Tibial nerve (tissue), 4 donors: ENCODE results near the gene NOSIP. TPM values are rescaled to one million over a fixed set of nuclear protein-coding genes. Genes with fewer than 3 reads are reported as not detected.
"Not testable (repeated sequence)": the region's sequence is repeated elsewhere in the genome, so short reads cannot be mapped to it uniquely, and the experiment has no call there.

ENCODE experiments used
- DNase-seq, 2 donors: peaks; one replicate each; pipeline ENCODE4 v3.0.0-alpha.2; 2019; ENCODE audit warnings: low spot score in 2 of 2
- H3K27ac ChIP-seq, 4 donors: fragments of 200-600 bp; sonication (generic) in 3 of 4; one replicate each; pipeline ENCODE4 v1.5.1; 2017 to 2019; ENCODE audit warnings: mild to moderate bottlenecking in 1 of 4
- H3K27me3 ChIP-seq, 2 donors: fragments of 200-600 bp; sonication (generic) in 1 of 2; one replicate each; pipeline versions ENCODE4 v1.5.1 to v1.6.0; 2017 to 2019
- H3K36me3 ChIP-seq, 3 donors: fragments of 200-600 bp; sonication (generic); one replicate each; pipeline ENCODE4 v1.5.1; 2018 to 2019
- H3K4me1 ChIP-seq, 4 donors: fragments of 200-600 bp; sonication (generic) in 3 of 4; one replicate each; pipeline ENCODE4 v1.5.1; 2017 to 2019
- H3K4me3 ChIP-seq, 4 donors: fragments of 200-600 bp; sonication (generic) in 3 of 4; one replicate each; pipeline ENCODE4 v1.5.1; 2017 to 2019; ENCODE audit warnings: mild to moderate bottlenecking in 1 of 4, moderate library complexity in 1 of 4
- H3K9me3 ChIP-seq, 4 donors: fragments of 200-600 bp; sonication (generic) in 3 of 4; one replicate each; pipeline ENCODE4 v1.5.1; 2017 to 2019
- EP300 ChIP-seq, 2 donors: sonication (generic); formaldehyde crosslinking; IDR thresholded peaks; one replicate each; pipeline ENCODE4 v1.6.1; 2017; ENCODE audit warnings: antibody characterized with exemption in 2 of 2, mild to moderate bottlenecking in 1 of 2
- POLR2A ChIP-seq, 2 donors: fragments of 450-650 bp; IDR thresholded peaks; one replicate each; pipeline ENCODE4 v1.6.1; 2017; ENCODE audit warnings: antibody characterized with exemption in 2 of 2, mild to moderate bottlenecking in 2 of 2, moderate library complexity in 2 of 2
- WGBS, 2 donors: methylation state at CpG; one replicate each; pipeline ENCODE4 v1.1.5; 2018; 5-methylcytosine and 5-hydroxymethylcytosine counted together
- total RNA-seq, 4 donors: library from RNA; depleted of rRNA; stranded (reverse); fragments of >200 nt; gene quantifications; one replicate each; pipeline ENCODE4 v1.1.0, GENCODE V29; 2016
- TF ChIP-seq, protein P1 (sequence below), 5 experiments: fragments of 200-600 bp in 3 of 5; fragments of 450-650 bp in 2 of 5; sonication (generic) in 3 of 5; IDR thresholded peaks; one replicate each; pipeline ENCODE4 v1.5.1; 2016 to 2019; ENCODE audit warnings: antibody characterized with exemption in 5 of 5, mild to moderate bottlenecking in 3 of 5, moderate library complexity in 2 of 5

The NOSIP gene, protein sequence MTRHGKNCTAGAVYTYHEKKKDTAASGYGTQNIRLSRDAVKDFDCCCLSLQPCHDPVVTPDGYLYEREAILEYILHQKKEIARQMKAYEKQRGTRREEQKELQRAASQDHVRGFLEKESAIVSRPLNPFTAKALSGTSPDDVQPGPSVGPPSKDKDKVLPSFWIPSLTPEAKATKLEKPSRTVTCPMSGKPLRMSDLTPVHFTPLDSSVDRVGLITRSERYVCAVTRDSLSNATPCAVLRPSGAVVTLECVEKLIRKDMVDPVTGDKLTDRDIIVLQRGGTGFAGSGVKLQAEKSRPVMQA
- total RNA-seq: 10 to 100 TPM; 43.0 to 83.1 (median 71.9) TPM

DNA sequence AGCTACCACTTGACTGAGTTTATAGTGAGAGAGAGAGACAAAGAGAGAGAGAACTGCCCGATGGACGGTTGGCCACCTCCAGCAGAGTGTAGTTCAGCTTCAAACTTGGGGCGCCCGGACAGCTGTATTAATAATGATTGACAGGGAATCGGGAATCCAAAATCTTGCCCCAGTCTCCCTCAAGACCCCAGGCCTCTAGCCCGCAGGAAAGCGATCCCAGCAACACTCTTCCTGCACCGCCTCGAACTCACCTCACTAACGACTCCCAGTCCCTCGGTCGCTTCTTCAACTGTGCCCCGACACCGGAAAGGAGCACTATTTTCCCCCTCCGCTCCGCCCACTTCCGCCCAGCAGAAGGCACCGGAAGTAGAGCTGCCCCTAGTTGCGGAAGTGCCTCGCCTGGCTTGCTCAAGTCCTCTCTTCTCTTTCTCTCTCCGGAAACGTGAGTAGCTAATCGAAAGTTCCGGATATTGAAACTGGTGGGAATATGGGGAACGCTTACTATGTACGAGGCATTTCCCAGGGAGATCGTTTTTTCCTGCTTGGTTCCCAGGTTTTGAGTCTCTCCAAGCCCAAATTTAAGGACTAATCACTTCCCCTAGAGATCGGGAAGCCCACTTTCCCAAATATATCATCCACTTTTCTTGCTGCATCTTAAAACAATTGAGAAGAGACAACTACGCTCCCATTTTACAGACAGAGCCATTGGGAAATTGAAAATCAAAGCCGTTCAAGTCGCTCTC, at the start of gene NOSIP:
NOSIP (minus strand) TSS at position 293 of the 743 bp plus-strand sequence. CDS start 19,865 bp downstream, outside the sequence.
- Histone ChIP-seq H3K4me1 (peaks cover 0 to 38% (median 11%) of the 10 kb centered on the region in 4 donors), H3K4me3 (peak within 1 kb of the TSS; percentile 42 to 74 (median 54)), H3K27ac (peak within 1 kb of the TSS; percentile 21 to 88 (median 67)), H3K36me3 (peaks cover 0 to 11% (median 4%) of the 10 kb centered on the region in 3 donors), H3K9me3 (no peaks in the 10 kb centered on the region), H3K27me3 (no peaks in the 10 kb centered on the region)
- peak; percentile 87 to 94 for DNase-seq
- WGBS, 2 donors: 2 to 3% methylated on average over 30 to 31 of the region's 31 CpGs
- TF ChIP-seq POLR2A (IDR thresholded peaks at IDR 0.05): peak; percentile 58 to 86
- TF ChIP-seq EP300 (IDR thresholded peaks at IDR 0.05): peak; percentile 96 to 97
- TF ChIP-seq, protein P1, sequence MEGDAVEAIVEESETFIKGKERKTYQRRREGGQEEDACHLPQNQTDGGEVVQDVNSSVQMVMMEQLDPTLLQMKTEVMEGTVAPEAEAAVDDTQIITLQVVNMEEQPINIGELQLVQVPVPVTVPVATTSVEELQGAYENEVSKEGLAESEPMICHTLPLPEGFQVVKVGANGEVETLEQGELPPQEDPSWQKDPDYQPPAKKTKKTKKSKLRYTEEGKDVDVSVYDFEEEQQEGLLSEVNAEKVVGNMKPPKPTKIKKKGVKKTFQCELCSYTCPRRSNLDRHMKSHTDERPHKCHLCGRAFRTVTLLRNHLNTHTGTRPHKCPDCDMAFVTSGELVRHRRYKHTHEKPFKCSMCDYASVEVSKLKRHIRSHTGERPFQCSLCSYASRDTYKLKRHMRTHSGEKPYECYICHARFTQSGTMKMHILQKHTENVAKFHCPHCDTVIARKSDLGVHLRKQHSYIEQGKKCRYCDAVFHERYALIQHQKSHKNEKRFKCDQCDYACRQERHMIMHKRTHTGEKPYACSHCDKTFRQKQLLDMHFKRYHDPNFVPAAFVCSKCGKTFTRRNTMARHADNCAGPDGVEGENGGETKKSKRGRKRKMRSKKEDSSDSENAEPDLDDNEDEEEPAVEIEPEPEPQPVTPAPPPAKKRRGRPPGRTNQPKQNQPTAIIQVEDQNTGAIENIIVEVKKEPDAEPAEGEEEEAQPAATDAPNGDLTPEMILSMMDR (IDR thresholded peaks at IDR 0.05): peak in 1 of 5 experiments; percentile 50

DNA sequence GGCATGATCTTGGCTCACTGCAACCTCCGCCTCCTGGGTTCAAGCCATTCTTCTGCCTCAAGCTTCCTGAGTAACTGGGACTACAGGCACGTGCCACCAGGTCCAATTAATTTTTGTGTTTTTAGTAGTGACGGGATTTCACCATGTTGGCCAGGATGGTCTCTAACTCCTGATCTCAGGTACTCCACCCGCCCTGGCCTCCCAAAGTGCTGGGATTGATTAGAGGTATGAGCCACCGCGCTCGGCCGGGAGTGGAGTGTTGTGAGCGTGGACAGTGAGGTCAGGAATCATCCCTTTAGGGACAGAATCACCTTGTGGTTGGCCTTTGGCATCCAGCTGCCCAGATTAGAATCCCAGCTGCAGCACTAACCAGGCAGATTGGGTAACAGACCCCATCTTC, 49.3 kb upstream of the NOSIP start:
- peaks cover 0 to 38% (median 11%) of the 10 kb centered on the region in 4 donors for H3K4me1 ChIP-seq
- TF ChIP-seq EP300 (IDR thresholded peaks at IDR 0.05): no peak
- TF ChIP-seq POLR2A (IDR thresholded peaks at IDR 0.05): no peak
- TF ChIP-seq, protein P1 (IDR thresholded peaks at IDR 0.05): no peak
- no peak for DNase-seq
- H3K9me3 ChIP-seq: no peaks in the 10 kb centered on the region
- peak overlapping the region in 2 of 4 donors; percentile 70 to 80 for H3K27ac ChIP-seq
- no peak overlapping the region for H3K4me3 ChIP-seq
- no peaks in the 10 kb centered on the region for H3K27me3 ChIP-seq
- H3K36me3 ChIP-seq: peaks cover 0 to 39% (median 6%) of the 10 kb centered on the region in 3 donors
- WGBS, 2 donors: 68 to 70% methylated on average over 9 of the region's 9 CpGs

DNA sequence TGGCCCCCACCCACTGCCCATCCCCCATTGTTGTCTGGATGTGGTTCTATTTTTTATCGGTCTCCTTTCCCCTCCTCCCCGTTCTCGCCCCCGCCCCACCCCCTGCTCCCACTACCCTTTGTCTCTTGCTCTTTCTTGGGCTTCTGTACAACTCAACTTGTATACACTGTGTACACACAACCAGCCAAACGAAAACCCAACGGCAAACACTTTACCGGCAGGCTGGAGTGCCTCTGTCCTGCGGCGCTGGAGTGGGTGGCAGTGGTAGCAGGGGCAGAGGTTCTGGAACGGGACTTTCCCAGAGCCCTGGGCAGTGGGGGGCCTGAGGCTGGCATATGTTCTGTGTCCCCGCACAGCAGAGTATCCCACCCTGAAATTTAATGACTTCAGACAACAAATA, 45.9 kb upstream of the NOSIP start:
- peak overlapping the region in 1 of 4 donors; percentile 50 for H3K27ac ChIP-seq
- no peaks in the 10 kb centered on the region for H3K27me3 ChIP-seq
- TF ChIP-seq EP300 (IDR thresholded peaks at IDR 0.05) (no peak), POLR2A (IDR thresholded peaks at IDR 0.05) (no peak)
- TF ChIP-seq, protein P1 (IDR thresholded peaks at IDR 0.05): no peak
- DNase-seq: no peak
- no peaks in the 10 kb centered on the region for H3K9me3 ChIP-seq
- H3K36me3 ChIP-seq: peaks cover 0 to 54% (median 9%) of the 10 kb centered on the region in 3 donors
- no peak overlapping the region for H3K4me3 ChIP-seq
- H3K4me1 ChIP-seq: peaks cover 0 to 28% (median 11%) of the 10 kb centered on the region in 4 donors
- 59 to 70% methylated on average over 11 of the region's 11 CpGs for WGBS, 2 donors

DNA sequence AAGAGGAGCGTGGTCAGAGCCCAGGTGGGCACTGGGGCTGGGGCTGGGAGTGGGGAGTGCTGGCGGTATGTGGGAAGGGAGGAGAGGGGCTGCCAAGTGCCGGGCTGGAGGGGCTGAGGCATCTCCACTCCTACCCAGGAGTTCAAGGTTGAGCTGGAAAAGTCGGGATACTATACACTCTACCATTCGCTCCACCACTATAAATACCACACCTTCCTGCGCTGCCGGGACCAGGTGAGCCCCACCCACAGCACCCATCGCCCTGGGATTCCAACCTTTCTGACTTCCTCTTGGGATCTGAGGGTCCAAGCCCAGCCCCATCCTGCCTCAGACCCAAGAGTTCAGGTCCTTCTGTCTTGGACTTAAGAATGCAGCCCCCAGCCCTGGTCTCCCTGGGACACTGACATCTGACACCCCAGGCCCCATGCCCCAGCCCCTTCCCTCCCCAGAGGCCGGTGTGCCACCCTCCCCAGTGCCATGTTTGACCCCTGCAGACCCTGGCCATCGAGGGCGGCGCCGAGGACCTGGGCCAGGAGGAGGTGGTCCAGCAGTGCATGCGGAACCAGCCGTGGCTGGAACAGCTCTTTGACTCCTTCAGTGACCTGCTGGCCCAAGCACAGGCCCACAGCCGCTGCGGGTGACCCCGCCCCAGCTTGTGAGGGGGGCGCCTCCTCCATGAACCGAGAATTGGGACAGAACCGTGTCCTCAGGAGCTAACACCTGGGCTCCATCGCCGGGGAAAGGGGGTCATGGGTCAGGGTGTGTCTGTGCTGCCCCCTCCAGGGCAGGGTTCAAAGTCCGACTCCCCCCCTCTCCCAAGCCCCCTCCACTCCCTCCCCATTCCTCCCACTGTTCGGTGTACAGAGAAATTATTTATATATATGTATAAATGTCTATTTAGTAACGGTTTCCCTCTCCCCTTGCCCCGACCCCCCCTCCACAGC, 44.9 kb upstream of the NOSIP start:
- Histone ChIP-seq H3K27ac (no peak overlapping the region), H3K4me1 (peaks cover 0 to 18% (median 8%) of the 10 kb centered on the region in 4 donors), H3K27me3 (no peaks in the 10 kb centered on the region), H3K36me3 (peaks cover 0 to 61% (median 13%) of the 10 kb centered on the region in 3 donors), H3K4me3 (no peak overlapping the region), H3K9me3 (no peaks in the 10 kb centered on the region)
- no peak for DNase-seq
- TF ChIP-seq, protein P1 (IDR thresholded peaks at IDR 0.05): no peak
- TF ChIP-seq EP300 (IDR thresholded peaks at IDR 0.05) (no peak), POLR2A (IDR thresholded peaks at IDR 0.05) (no peak)
- WGBS, 2 donors: 73 to 74% methylated on average over 18 to 27 of the region's 27 CpGs

DNA sequence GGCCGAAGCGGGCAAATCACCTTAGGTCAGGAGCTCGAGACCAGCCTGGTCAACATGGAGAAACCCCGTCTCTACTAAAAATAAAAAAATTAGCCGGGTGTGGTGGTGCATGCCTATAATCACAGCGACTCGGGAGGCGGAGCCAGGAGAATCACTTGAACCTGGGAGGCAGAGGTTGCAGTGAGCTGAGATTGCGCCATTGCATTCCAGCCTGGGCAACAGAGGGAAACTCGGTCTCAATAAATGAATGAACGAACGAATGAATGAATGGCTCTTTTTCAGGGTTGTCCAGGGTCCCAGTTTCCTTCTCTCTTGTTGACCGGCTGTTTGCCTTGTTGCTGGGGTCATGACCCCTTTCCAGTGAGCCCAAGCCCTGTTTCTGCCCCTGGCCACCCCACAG, 37.5 kb upstream of the NOSIP start:
- 89 to 94% methylated on average over 13 of the region's 13 CpGs for WGBS, 2 donors
- not testable (repeated sequence) for H3K4me3 ChIP-seq, H3K27me3 ChIP-seq, DNase-seq, H3K9me3 ChIP-seq, H3K27ac ChIP-seq
- Histone ChIP-seq H3K36me3 (peaks cover 0 to 79% (median 40%) of the 10 kb centered on the region in 3 donors), H3K4me1 (peaks cover 0 to 20% (median 7%) of the 10 kb centered on the region in 4 donors)
